ENCODE data around the gene CDCA5.

The CDCA5 gene, protein sequence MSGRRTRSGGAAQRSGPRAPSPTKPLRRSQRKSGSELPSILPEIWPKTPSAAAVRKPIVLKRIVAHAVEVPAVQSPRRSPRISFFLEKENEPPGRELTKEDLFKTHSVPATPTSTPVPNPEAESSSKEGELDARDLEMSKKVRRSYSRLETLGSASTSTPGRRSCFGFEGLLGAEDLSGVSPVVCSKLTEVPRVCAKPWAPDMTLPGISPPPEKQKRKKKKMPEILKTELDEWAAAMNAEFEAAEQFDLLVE

DNA sequence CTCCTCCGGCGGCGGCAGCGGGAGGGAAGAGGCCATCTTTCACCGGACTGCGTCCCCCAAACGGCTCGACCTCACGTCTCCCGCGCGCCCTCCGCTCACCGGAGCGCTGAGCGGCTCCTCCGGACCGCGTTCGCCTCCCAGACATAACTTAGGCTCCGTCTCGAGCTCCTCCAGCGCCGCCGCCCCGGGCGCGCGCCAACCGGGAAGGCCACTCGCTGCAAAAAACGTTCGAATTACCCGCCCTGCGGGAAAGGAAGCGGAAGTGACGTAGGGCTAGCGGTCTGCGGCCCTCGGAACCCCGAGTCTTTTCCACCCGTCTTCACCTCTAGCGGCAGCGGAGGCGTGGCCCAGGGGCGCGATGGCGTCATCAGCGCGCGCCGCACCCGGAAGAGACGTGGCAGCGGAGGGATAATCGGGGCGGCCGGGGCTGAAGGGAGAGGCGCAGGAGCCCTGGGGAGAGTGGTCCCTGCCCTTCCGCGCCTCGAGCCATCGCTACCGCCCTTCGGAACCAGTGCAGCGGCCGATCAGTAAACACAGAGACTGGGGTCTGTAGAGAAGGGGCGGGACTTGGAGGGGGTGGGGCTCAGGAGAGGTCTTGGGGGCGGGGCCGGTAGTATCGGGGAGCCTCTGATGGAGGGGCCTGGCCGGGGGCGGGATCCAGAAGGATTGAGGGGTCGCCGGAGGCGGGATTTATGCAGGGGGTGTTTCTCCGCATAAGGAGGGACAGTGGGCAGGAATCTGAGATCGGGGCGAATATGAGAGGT lies at the start of gene CDCA5, which contains the start of gene ZFPL1:
TSS of gene CDCA5 (minus strand) at position 207 of the 764 bp plus-strand sequence. CDS start at position 145, 62 bp downstream.
TSS of gene ZFPL1 (plus strand) at position 389 of the 764 bp plus-strand sequence. CDS start 477 bp downstream, outside the sequence.
- DNase-seq (ENCODE audit: low read depth in 3 of 3) = peak; percentile 89 to 95 (median 93)

DNA sequence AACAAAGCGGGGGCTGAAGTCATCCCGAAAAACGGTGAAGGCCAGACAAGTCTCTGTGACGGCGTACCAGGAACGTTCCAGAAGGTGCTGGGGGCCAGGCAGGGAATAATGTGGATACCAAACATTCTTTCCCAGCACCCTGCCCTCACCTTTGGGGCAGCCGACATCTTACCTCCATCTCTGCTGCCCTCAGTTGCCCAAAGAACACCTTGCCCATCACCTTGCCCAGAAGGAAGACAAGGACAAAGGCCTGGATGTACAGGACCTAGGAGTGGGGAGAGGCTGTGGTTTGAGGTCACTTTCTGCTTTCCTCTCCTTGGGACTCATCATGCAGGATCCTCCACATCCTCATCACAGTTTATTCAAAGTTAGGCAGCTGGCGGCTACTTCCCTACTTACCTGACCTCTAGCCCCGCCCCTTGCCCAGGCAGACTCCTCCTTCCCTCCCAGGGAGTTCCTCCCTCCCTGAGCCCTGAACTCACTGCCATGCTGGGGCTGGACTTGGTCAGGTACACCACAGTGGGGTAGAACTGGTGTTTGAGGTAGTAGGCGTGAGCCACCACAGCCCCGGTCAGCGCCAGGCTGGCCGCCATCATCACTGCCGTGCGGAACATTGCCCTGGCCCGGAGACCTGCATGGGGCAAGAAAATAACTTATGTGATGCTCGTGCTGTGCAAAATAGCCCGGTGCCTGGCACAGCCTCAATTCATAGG lies 49.3 kb upstream of the CDCA5 start:
- DNase-seq (ENCODE audit: low read depth in 3 of 3) = peak in 1 of 3 experiments; percentile 72

DNA sequence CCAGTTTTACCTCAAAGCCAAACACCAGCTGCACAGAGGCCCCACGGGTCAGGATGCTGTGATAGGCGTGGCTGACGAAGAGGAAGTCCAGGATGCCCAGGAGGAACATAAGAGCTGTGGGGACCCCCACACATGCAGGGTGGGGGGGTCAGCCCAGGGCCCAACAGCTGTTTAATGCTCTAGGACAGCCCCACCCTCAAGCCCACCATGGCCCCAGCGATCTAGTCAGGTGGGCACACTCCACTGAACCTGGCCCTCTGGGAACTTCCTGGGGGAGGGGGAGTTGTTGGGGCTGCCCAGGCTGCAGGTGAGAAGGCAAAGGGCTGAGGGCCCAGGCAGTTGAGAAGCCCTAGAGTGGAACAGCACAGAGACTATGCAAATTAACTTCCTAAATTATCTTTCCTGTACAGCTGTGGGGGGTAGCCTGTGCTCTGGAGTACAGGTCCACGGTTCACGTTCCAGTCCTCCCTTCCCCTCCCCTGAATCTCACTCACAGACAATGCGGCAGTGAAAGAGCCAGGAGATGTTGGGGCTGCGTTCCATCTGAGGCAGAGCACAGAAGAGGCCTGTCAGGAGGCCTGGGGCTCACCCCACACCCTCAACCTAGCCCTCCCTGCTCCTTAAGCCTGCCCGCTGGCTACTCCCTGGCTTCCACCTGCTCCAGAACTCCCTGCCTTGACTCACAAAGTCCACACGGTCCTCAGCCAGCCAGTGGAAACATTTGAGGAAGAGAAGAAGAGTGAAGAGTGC lies 48.6 kb upstream of the CDCA5 start:
- no peak for DNase-seq (ENCODE audit: low read depth in 3 of 3)

DNA sequence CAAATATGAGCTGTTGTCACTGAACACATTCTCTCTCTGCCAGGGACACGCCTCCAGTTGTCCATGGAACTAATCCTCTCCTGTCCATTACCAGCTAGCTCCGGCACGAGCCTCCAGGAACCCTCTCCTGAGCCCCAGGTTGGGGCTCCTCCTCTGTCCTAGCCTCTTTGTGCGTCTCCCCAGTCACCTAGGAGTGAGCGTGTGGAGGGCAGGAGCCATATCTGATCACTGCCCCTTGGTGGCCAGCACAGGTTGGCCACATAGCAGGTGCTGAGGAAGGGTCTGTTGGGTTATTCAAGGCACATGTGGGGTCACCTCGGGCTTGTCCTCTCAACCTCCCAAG lies 48.0 kb upstream of the CDCA5 start:
- DNase-seq (ENCODE audit: low read depth in 3 of 3) = no peak

DNA sequence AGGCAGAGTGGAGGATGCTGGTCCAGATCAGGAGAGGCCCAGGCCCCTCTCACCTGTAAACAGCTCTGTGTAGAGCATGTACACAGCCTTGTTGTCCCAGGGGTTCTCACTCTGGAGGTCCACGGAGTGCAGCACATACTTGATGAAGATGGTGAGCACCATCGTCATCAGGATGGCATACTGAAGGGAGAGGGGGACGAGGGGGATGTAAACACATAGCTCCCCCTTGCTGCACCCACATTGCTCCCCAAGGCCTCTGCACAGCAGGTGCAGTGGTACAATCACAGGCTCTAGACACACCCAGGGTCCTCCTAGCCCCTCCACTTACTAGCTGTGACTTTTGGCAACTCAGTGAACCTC lies 47.6 kb upstream of the CDCA5 start:
- DNase-seq (ENCODE audit: low read depth in 3 of 3) = no peak

DNA sequence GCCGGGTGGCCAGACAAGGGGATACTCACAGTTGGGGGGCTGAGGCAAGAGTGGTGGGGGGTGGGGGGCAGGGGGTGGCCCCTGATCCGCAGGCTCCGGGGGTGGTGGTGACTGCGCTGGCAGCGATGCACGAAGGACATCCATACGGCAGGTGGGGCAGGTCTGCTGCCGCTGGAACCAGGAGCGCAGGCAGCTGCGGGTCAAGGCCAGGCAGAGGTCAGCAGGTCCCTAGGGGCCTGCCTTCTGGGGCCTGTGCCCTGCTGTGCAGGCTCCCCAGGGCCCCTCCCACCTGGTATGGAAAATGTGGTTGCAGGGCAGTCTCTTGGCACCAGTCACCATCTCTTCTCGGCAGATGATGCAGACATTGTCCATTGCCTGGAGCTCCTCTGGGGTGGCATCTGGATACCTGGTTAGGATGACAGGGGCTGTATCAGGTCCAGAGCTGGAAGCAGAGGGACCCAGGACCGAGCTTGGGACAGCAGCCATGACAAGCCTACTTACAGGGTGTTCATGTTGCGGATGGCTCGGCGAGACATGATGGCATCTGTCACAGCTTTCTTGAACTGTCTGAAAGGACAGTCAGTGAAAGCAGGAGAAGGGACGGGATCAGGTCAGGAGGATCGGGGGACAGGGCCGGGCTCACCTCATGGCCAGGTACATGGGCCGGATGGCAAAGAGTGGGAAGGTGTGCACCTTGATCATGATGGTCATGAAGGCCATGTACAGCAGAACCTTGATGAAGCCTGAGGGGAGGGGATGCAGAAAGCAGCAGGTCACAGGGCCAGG lies 47.0 kb upstream of the CDCA5 start:
- DNase-seq (ENCODE audit: low read depth in 3 of 3) = no peak

DNA sequence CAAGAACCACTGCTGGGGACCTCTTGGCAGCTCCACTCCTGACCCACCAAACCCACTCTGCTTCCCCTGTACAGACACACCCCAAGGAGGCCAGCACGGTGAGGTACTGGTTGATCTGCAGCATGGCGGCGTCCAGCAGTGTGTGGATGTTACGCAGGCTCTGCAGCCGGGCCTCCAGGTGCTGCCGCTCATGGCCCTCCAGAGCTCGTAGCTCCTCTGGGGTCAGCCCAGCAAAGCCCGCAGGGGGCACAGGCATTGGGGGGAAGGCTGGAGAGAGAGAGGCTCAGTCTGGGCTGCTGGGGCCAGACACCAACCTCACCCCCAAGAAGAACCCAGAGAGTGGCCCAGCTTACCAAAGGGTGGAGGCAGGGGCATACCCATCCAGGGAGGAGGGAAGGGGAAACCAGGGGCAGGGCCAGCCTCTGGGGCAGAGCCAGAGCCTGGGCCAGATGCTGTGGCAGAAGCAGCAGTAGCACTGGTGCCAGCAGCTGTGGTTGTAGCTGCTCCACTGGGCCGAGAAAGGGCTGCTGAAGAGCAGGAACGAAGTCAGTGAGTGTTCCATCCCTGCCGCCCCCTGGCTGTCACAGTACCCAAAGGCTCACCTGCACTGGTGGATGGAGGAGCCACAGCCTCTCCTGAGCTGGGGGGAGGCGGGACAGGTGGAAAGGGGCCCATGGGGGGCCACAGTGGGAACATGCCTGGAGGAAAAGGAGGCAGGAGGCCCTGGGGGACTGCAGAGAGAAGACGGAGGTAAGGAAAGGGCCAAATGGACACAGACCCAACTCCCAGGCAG lies 46.0 kb upstream of the CDCA5 start:
- no peak for DNase-seq (ENCODE audit: low read depth in 3 of 3)

DNA sequence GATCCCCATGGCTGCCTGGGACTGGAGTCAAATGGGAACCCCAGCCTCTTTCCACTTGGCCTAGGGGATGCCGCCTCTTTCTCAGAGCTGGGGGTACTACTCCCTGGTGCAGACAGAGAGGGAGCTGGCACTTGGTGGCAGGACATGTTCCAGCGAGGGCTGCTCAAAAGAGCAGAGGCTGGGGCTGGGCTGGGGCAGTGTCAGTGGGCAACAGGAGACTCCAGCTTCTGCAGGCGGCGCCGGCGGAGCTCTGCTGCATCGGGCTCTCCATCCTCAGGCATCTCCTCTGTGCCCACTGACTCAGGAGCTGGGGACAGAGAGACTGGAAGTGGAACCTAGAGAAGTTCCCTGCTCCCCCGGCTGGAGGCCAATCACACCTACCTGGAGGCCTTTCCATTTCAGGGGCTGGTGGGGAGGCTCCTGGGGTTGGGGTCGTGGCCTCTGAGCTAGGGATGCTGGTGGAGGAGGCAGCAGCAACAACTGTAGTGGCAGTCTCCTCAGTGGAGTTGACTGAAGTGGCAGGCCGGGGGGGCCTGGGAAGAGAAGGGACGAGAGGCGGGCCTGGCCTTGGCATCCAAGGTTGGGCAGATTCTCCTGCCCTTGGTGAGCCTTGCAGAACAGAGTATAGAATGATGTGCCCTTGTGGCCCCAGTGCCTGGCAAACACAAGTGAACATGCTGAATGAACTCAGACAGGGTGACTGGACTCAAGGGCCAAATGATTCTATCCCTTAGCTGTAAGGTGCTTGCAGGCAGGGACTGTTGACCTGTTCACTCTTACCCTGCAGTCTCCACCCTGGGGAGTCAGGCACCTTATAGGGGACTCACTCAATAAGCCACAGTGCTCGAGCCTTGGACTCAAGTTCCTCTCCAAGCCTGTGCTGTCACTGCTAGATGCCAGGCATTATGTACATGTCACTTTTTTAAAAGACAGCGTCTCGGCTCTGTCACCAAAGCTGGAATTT lies 44.6 kb upstream of the CDCA5 start:
- DNase-seq (ENCODE audit: low read depth in 3 of 3) = no peak

DNA sequence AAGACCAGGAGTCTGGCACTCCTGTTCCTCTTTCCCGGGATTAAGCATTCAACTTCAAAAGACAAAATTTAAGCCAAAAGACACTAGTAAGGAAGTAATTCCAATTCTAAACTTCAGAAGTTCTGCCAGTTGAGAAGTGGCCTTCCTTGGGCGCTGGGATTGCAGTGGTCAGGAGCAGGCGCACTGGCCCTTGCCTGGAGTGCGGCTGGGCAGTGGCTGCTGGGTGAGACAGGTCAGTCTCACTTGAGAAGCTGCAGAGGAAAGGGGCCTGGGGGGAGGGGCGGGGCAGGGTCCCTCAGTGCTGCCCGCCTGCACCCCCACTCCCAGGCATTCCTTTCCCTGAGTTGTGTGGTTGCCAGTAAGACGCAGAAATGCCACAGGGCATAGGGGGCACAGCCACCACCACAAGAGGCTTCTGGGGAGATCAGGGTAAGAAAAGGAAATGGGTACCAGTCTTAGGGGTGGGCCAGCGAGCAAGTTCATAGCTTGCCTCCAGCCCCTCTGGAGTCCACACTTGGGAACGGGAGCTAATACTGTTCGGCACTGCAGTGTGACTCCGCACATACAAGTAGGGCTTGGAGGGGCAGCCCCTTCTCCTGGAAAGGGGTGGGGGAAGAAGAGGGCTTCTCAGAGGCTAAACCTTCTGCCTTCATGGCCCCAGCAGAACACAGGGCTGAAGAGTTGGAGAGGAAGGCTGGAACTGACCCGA lies 43.8 kb upstream of the CDCA5 start:
- no peak for DNase-seq (ENCODE audit: low read depth in 3 of 3)

DNA sequence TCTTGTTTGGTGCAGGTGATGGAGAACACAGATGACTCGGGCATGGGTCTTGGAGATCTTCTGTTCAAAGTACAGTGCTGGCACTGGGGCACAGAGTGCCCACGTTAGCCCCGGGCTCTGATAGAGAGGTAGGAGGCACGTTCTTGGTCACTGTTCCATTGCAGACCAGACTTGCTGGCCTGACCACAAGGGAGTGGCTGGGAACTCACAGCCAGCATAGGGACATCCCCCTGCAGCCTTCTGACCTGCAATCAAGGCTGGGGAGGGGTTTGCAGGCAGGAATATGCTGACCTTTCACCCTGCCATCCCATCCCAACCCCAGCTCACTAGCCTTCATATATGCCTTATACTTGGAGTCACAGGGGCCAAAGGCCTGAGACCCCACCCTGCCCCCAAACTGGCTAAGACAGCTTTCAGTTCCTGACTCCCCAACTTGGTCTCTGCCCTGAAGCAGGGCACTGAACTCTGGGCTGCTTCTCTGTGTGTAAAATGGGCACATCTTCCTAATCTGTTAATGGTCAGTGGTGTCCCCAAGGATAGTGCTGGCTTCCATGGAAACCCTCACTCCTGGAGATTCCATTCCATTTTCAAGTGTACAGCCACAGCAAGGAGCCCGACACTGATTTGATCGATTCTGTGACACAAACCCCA lies 42.9 kb upstream of the CDCA5 start:
- DNase-seq (ENCODE audit: low read depth in 3 of 3) = no peak

DNA sequence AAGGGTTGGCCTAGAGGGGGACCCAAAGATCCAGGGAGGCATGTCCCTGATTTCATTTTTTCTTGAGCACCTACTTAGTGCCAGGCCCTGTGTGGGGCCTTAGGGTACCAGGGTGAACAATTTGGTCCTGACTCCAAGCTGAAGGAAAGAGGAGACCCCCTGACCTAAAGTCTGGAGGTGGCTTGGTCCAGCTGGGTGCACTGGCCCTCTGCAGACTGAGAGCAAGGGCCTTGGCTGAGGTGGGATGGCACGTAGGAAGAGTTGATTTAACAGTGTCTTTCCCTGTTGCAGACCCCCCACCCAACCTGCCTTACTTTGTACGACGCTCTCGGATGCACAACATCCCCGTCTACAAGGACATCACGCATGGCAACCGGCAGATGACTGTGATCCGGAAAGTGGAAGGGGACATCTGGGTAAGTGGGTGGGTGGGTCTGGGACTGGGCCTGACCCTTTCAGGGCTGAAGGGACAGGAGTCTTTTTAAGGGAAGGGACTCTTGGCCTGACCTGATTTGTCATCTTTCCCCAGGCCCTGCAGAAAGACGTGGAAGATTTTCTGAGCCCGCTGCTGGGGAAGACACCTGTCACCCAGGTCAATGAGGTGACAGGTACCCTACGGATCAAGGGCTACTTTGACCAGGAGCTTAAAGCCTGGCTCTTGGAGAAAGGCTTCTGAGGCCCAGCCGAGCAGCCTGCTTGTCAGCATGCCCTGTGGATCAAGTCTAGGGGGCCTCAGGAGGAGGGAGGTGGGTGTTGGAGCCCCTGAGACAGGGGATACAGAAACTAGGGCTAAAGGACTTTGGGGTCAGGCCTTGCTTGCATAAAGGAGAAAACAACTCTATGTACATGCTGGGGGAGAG lies 41.6 kb upstream of the CDCA5 start:
- no peak for DNase-seq (ENCODE audit: low read depth in 3 of 3)

DNA sequence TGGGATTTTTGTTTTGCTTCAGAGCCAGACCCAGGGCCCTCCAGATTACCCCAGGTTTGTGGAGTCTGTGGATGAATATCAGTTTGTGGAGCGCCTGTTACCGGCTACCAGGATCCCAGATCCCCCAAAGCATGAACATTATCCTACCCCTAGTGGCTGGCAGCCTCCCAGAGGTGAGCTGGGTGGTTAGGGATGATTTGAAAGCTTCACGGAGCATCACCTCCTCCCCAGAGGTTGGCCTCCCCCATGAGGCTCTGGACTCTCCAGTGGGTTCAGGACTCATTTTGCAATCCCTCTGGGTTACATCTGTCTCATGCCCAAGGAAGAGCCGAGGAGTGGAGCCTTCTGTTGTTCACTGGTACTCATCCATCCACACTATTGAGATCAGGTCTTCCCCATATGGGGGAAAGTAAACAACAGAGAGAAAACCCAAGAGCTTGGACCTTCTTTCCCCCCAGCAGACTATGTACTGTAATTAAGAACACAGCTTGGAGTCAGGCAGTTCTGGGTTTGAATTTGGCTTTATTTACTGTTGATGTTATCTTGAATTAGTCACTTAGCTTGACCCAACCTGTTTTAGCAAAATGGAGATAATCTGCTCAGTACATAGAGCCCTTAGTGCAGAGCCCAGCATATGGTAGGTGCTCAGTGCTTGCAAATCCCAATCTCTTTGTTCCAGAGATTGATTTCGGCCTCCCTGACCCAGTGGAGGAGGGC lies 40.8 kb upstream of the CDCA5 start:
- DNase-seq (ENCODE audit: low read depth in 3 of 3) = no peak

DNA sequence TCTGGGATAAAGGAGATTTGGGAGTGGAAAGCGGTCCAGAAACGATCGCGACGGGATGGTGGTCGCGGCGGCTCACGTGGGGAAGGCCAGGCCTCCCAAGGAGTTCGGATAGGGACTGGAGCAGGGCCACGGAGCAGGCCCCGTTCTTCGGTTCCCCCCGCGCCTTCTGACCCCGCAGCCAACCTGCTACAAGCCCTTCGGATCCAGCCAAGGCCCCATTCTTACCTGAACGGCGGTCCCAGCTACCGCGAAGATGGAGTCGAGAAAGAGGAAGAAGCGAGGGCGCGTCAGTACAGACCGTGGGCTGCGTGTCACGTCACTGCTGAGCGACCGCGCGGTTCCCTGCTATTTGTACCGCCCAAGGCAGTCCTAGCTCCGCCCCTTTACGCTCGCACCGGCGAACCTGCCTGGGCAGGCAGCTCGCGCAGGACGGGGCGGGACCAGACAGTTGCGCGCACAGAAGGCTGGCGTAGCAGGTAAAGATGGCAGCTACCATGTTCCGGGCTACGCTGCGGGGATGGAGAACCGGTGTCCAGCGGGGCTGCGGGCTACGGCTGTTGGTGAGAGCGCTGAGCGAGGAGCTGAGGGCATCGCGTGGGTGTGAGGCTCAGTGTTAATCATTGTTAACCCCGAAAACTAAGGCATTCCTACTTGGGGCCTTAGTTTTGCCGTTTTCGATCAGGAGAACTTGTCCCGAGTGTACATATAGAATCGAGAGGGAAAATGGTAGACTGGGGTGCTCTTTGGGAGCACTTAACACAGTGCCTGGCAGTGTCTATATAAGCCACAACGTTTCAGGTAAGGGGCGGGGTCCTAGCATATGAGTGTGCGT lies 38.2 kb upstream of the CDCA5 start, which contains the start of the genes FAU and MRPL49:
TSS of gene FAU (minus strand) at position 270 of the 832 bp plus-strand sequence. CDS start 321 bp downstream, outside the sequence.
TSS of gene MRPL49 (plus strand) at position 457 of the 832 bp plus-strand sequence. CDS start at position 483, 26 bp downstream.
- DNase-seq (ENCODE audit: low read depth in 3 of 3) = peak; percentile 98 to 99 (median 99)

DNA sequence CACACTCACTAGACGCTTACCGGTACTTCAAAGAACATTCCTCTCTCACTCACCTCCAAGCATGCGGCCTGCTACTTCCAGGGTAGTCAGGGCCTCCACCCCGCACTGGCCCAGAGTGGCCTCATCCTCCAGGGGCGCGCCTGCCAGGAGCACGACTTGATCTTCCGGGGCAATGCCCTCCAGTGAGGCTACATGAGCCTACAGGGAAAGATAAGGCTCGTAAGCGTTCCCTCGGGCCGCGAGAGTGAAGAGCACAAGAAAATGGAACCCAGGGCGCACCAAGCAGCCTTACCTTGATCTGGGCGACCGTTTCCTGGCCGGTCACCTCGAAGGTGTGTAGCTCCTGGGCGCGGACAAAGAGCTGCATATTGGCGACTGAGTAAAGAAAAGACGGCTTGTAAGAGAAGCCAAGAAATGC lies 37.6 kb upstream of the CDCA5 start:
- no peak for DNase-seq (ENCODE audit: low read depth in 3 of 3)

DNA sequence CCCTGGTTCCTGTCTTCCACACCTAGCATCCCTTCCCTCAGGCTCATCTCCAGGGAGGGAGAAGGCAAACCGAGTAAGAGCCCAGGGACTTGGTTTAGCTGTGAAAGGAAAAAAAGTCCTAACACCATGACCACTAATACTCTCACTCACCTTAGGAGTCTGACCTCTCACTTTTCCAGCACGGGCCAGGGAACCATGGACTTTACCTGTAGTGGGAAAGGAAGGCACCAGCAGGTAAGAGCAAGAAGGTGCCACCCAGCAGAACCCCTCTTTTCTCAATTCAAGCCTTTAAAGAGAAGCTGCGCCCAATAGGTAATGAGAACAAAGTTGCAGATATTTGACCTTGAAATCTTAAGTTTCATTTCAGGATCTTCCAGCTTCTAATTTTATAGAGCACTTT lies 37.0 kb upstream of the CDCA5 start:
- no peak for DNase-seq (ENCODE audit: low read depth in 3 of 3)

Measured in stimulated activated CD4-positive, alpha-beta T cell treated with anti-CD3 and anti-CD28 coated beads, TNF-alpha, amount 100 ng/mL, for 24 hours (primary cell).